ENCODE measurements around the gene ANAPC4.

The ANAPC4 gene

DNA sequence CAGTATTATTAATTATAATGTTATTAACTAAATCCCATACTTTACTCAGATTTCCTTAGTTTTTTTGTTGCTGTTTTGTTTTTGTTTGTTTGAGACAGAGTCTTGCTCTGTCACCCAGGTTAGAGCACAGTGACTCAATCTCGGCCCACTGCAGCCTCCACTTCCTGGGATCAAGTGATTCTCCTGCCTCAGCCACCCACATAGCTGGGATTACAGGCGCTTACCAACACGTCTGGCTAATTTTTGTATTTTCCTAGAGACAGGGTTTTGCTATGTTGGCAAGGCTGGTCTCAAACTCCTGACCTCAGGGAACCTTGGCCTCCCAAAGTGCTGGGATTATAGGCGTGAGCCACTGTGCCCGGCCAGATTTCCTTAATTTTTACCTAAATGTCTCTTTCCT is 72.2 kb downstream of the ANAPC4 start:
- Histone ChIP-seq H3K4me3 (ENCODE audit: extremely low read depth, insufficient read depth, low read length, poor library complexity, severe bottlenecking) (no peak overlapping the region), H3K4me1 (ENCODE audit: control insufficient read depth, insufficient read depth, low read length, poor library complexity, severe bottlenecking) (peaks cover 6% of the 10 kb centered on the region), H3K9me3 (ENCODE audit: control insufficient read depth, low read length) (no peaks in the 10 kb centered on the region), H3K36me3 (ENCODE audit: control insufficient read depth, insufficient read depth, low read length) (no peaks in the 10 kb centered on the region), H3K27ac (ENCODE audit: low read depth, low read length, severe bottlenecking) (no peak overlapping the region)
- 59 to 68% methylated on average over 3 to 5 of the region's 5 CpGs for WGBS, 2 experiments (ENCODE audit: insufficient coverage in 2 of 2)

DNA sequence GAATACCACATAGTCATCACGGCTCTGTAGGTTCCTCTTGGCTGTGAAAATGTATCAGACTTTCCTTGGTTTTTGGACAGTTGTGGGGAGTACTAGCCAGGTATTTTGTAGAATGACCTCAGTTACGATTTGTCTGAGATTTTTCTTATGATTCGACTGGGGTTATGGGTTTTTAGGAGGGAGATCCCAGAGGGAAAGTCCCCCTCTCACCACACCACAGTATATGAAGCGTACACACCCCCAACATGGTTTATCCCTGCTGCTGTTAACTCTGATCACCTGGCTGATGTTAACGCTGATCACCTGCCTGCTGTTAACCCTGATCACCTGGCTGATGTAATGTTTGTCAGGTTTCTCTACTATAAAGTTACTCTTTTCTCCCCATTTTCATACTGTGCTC is 72.6 kb downstream of the ANAPC4 start:
- WGBS, 2 experiments (ENCODE audit: insufficient coverage in 2 of 2): 94% methylated on average over 3 of the region's 5 CpGs; no CpG with 5 or more reads in 1 of the 2 experiments
- no peaks in the 10 kb centered on the region for H3K36me3 ChIP-seq (ENCODE audit: control insufficient read depth, insufficient read depth, low read length)
- no peak overlapping the region for H3K4me3 ChIP-seq (ENCODE audit: extremely low read depth, insufficient read depth, low read length, poor library complexity, severe bottlenecking)
- no peaks in the 10 kb centered on the region for H3K9me3 ChIP-seq (ENCODE audit: control insufficient read depth, low read length)
- no peak overlapping the region for H3K27ac ChIP-seq (ENCODE audit: low read depth, low read length, severe bottlenecking)
- peaks cover 6% of the 10 kb centered on the region for H3K4me1 ChIP-seq (ENCODE audit: control insufficient read depth, insufficient read depth, low read length, poor library complexity, severe bottlenecking)

DNA sequence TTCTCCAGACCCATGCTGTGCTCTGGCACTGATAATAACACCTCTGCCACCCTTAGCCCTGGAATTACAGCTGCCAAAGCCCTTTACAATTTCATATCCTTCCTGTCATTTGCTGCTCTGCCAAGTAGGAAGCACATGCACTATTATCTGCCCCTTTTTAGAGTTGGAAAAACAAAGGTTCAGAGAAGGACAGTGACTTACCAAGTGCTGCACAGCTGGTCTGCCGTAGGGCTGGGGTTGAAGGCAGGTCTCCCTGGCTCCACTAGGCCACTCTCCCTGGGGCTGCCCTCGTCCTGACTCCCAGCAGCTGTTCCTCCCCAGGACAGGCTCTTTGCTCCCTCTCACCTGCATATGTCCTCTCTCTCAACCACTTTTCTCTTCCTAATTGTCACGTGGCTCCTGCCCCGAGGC is 73.4 kb downstream of the ANAPC4 start:
- Histone ChIP-seq H3K4me3 (ENCODE audit: extremely low read depth, insufficient read depth, low read length, poor library complexity, severe bottlenecking) (no peak overlapping the region), H3K4me1 (ENCODE audit: control insufficient read depth, insufficient read depth, low read length, poor library complexity, severe bottlenecking) (peaks cover 6% of the 10 kb centered on the region)

DNA sequence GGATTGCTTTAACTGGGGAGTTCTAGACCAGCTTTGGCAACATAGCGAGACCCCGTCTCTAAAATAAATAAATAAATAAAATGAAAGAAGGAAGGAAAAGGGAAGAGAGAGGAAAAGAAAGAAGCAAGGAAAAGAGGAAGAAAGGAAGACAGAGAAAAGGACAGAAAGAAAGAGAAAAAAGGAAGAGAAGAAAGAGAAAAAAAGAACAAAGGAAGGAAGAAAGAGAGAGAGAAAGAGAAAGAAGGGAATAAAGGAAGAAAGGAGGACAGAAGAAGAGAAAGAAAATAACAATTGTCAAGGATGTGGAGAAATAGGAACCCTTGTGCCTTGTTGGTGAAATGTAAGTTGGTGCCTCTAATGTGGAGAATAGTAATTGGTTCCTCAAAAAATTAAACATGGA is 74.6 kb downstream of the ANAPC4 start:
- Histone ChIP-seq H3K9me3 (ENCODE audit: control insufficient read depth, low read length) (no peaks in the 10 kb centered on the region), H3K36me3 (ENCODE audit: control insufficient read depth, insufficient read depth, low read length) (no peaks in the 10 kb centered on the region), H3K4me3 (ENCODE audit: extremely low read depth, insufficient read depth, low read length, poor library complexity, severe bottlenecking) (no peak overlapping the region), H3K27ac (ENCODE audit: low read depth, low read length, severe bottlenecking) (no peak overlapping the region), H3K4me1 (ENCODE audit: control insufficient read depth, insufficient read depth, low read length, poor library complexity, severe bottlenecking) (peaks cover 15% of the 10 kb centered on the region)
- WGBS, 2 experiments (ENCODE audit: insufficient coverage in 2 of 2): no CpG with 5 or more reads among the region's 2 CpGs

More for the DNA sequence above, 73.4 kb downstream of the ANAPC4 start:
- WGBS, 2 experiments (ENCODE audit: insufficient coverage in 2 of 2): 73 to 86% methylated on average over 4 of the region's 4 CpGs
- H3K27ac ChIP-seq (ENCODE audit: low read depth, low read length, severe bottlenecking): no peak overlapping the region
- no peaks in the 10 kb centered on the region for H3K9me3 ChIP-seq (ENCODE audit: control insufficient read depth, low read length)
- no peaks in the 10 kb centered on the region for H3K36me3 ChIP-seq (ENCODE audit: control insufficient read depth, insufficient read depth, low read length)

DNA sequence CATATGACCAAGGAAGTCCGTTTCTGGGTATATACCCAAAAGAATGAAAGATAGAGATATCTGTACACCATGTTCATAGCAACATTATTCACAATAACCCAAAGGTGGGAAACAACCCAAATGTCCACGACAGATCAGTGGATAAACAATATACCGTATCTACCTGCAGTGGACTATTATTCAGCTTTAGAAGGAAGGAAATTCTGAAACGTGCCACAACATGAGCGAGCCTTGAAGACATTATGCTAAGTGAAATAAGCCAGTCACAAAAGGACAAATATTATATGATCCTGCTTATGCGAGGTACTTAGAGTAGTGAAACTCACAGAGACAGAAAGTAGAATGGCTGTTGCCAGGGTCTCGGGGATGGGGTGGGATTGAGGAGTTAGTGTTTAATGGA is 75.0 kb downstream of the ANAPC4 start:
- H3K4me3 ChIP-seq (ENCODE audit: extremely low read depth, insufficient read depth, low read length, poor library complexity, severe bottlenecking): no peak overlapping the region
- no peak overlapping the region for H3K27ac ChIP-seq (ENCODE audit: low read depth, low read length, severe bottlenecking)
- WGBS, 2 experiments (ENCODE audit: insufficient coverage in 2 of 2): 95 to 96% methylated on average over 5 to 6 of the region's 7 CpGs
- H3K36me3 ChIP-seq (ENCODE audit: control insufficient read depth, insufficient read depth, low read length): no peaks in the 10 kb centered on the region
- H3K9me3 ChIP-seq (ENCODE audit: control insufficient read depth, low read length): no peaks in the 10 kb centered on the region
- H3K4me1 ChIP-seq (ENCODE audit: control insufficient read depth, insufficient read depth, low read length, poor library complexity, severe bottlenecking): peaks cover 19% of the 10 kb centered on the region

DNA sequence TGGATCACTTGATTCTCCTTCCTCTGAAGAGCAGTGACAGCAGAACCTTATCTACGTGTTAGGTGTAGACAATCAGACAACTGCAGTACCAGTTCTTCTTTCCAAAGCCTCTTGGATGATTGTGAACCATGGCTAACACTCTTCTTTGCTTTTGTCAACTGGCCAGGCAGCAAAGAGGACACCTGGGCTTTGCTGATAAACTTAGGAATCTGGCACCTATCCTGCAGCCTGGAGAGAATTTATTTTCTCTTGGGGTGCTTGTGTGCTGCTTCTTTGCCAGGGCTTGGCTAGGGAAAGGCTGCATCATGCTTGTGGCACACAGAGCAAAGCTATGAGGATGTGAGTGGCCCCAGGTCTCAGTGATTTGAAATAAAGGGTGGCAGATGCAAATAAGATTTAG is 77.4 kb downstream of the ANAPC4 start:
- H3K4me1 ChIP-seq (ENCODE audit: control insufficient read depth, insufficient read depth, low read length, poor library complexity, severe bottlenecking): peaks cover 22% of the 10 kb centered on the region
- H3K9me3 ChIP-seq (ENCODE audit: control insufficient read depth, low read length): no peaks in the 10 kb centered on the region
- no peak overlapping the region for H3K4me3 ChIP-seq (ENCODE audit: extremely low read depth, insufficient read depth, low read length, poor library complexity, severe bottlenecking)
- 100% methylated on average over 1 of the region's 1 CpG; no CpG with 5 or more reads in 1 of the 2 experiments for whole genome bisulfite sequencing, 2 experiments (ENCODE audit: insufficient coverage in 2 of 2)
- no peaks in the 10 kb centered on the region for H3K36me3 ChIP-seq (ENCODE audit: control insufficient read depth, insufficient read depth, low read length)
- no peak overlapping the region for H3K27ac ChIP-seq (ENCODE audit: low read depth, low read length, severe bottlenecking)

DNA sequence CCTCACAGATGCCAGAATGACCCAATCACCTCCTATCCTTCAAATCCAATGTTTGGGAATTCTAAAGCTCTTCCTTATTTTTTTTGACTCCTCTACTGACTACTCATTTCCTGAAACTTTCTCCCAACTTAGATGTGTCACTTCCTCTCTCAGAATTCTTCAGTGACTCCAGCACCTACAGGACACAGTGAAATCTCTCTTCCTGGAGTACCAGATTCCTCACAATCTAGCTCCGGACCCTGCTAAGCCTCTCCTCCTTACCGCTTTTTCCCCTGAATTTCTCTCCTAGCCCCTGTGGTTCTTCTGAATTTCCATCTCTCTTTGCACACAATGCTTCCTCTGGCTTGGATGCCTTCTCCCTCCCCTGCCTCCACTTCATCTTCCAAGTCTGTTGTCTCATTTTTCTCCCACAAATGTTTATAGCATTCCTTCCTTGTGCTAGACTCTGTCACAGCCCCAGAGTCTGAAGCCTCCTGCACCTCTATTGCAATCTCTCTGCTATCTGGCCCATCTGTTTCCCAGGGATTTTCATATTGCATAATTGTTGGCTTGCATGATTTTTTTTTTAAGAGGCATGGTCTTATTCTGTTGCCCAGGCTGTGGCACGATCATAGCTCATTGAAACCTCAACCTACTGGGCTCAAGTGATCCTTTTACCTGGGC is 80.1 kb downstream of the ANAPC4 start:
- Histone ChIP-seq H3K4me1 (ENCODE audit: control insufficient read depth, insufficient read depth, low read length, poor library complexity, severe bottlenecking) (peaks cover 22% of the 10 kb centered on the region), H3K9me3 (ENCODE audit: control insufficient read depth, low read length) (no peaks in the 10 kb centered on the region), H3K4me3 (ENCODE audit: extremely low read depth, insufficient read depth, low read length, poor library complexity, severe bottlenecking) (no peak overlapping the region), H3K36me3 (ENCODE audit: control insufficient read depth, insufficient read depth, low read length) (no peaks in the 10 kb centered on the region), H3K27ac (ENCODE audit: low read depth, low read length, severe bottlenecking) (peak overlapping the region; percentile 71)
- 73 to 83% methylated on average over 3 of the region's 3 CpGs for WGBS, 2 experiments (ENCODE audit: insufficient coverage in 2 of 2)

DNA sequence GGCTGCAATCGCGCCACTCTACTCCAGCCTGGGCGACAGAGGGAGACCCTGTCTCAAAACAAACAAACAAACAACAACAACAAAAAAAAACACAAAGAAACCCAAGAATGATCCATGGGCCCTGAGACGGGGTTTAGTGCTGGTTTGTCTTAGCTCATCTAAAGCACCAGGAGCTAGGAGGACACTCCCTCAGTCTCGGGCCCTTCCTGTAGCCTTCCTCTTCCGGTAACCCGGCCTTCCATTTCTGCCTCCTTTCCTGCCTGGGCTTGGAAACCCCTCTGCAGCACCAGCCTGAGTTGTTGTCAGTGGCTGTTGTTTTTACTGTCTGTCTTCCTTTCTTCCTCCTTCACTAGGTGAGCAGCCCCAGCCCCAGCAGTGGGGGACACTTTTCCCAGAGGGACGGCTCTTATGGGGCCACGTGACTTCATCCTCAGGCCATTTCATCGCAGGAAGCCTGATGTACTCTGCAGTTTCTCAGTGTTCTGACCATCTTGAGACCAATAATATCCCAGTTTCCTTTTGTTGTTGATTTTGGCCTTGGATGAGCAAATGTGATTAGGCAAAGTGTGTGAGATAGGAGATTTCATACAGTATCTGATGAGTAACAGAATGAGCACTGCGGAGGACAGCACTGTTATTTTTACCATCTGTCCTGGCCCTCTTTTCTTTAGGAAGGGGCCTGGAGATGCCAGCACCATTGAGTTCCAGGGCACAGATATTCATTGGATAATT is 90.1 kb downstream of the ANAPC4 start:
- Histone ChIP-seq H3K27ac (ENCODE audit: low read depth, low read length, severe bottlenecking) (no peak overlapping the region), H3K4me1 (ENCODE audit: control insufficient read depth, insufficient read depth, low read length, poor library complexity, severe bottlenecking) (no peaks in the 10 kb centered on the region)
- 92 to 100% methylated on average over 7 to 8 of the region's 11 CpGs for WGBS, 2 experiments (ENCODE audit: insufficient coverage in 2 of 2)

DNA sequence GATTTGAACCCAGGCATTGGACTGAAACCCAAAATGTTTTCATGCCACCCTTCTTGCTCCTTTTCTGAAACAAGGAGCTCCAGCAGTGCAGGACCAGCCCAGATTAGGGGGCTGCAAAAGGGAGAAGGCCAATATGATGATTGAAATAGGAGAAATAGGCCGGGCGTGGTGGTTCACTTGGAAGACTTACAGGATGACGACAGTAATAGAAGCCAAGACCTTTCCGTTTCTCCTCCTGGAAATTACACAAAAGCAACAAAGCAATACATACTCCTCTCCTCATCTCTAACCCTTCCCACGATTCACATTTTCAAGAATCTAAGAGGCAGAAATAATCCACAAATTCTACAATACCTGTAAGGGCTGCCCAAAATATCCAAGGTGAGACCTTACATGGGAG is 90.8 kb downstream of the ANAPC4 start:
- Histone ChIP-seq H3K4me3 (ENCODE audit: extremely low read depth, insufficient read depth, low read length, poor library complexity, severe bottlenecking) (no peak overlapping the region), H3K4me1 (ENCODE audit: control insufficient read depth, insufficient read depth, low read length, poor library complexity, severe bottlenecking) (no peaks in the 10 kb centered on the region), H3K9me3 (ENCODE audit: control insufficient read depth, low read length) (peaks cover 9% of the 10 kb centered on the region), H3K27ac (ENCODE audit: low read depth, low read length, severe bottlenecking) (no peak overlapping the region), H3K36me3 (ENCODE audit: control insufficient read depth, insufficient read depth, low read length) (no peaks in the 10 kb centered on the region)
- WGBS, 2 experiments (ENCODE audit: insufficient coverage in 2 of 2): 94% methylated on average over 4 of the region's 5 CpGs; no CpG with 5 or more reads in 1 of the 2 experiments

More for the DNA sequence above, 90.1 kb downstream of the ANAPC4 start:
- Histone ChIP-seq H3K36me3 (ENCODE audit: control insufficient read depth, insufficient read depth, low read length) (no peaks in the 10 kb centered on the region), H3K9me3 (ENCODE audit: control insufficient read depth, low read length) (peaks cover 9% of the 10 kb centered on the region), H3K4me3 (ENCODE audit: extremely low read depth, insufficient read depth, low read length, poor library complexity, severe bottlenecking) (no peak overlapping the region)

Data from mesodermal cell (in vitro differentiated cells).